Neuronal stem cell (in vitro differentiated cells): Measurements from ENCODE around the gene GRIFIN.
"Not testable (repeated sequence)": the region's sequence is repeated elsewhere in the genome, so short reads cannot be mapped to it uniquely, and the experiment has no call there.

ENCODE experiments used
- DNase-seq: peaks from one replicate; pipeline ENCODE4 v3.0.0-alpha.2; 2013; ENCODE audit warnings: low spot score
- H2AFZ ChIP-seq: one replicate; pipeline ENCODE4 v1.6.1; 2013; ENCODE audit warnings: mild to moderate bottlenecking, low read length, inconsistent platforms
- H2AK5ac ChIP-seq: 2 replicates; pipeline ENCODE4 v1.6.1; 2013; ENCODE audit warnings: low read depth, mild to moderate bottlenecking, inconsistent platforms, low read length, moderate library complexity, mixed read lengths
- H2BK120ac ChIP-seq: 2 replicates; pipeline ENCODE4 v1.6.1; 2013; ENCODE audit warnings: low read depth, mild to moderate bottlenecking, inconsistent platforms, low read length, moderate library complexity, mixed read lengths
- H2BK12ac ChIP-seq: one replicate; pipeline ENCODE4 v1.6.1; 2013; ENCODE audit warnings: low read length, inconsistent platforms
- H2BK15ac ChIP-seq: 2 replicates; pipeline ENCODE4 v1.6.1; 2013; ENCODE audit warnings: mild to moderate bottlenecking, low read length, inconsistent platforms, mixed read lengths
- H2BK5ac ChIP-seq: one replicate; pipeline ENCODE4 v1.6.1; 2013; ENCODE audit warnings: inconsistent platforms, mild to moderate bottlenecking, low read length, moderate library complexity
- H3K14ac ChIP-seq: one replicate; pipeline ENCODE4 v1.6.1; 2013; ENCODE audit warnings: low read length, inconsistent platforms
- H3K18ac ChIP-seq: 2 replicates; pipeline ENCODE4 v1.6.1; 2013; ENCODE audit warnings: low read length, inconsistent platforms
- H3K23ac ChIP-seq: 2 replicates; pipeline ENCODE4 v1.6.1; 2013; ENCODE audit warnings: low read depth, mild to moderate bottlenecking, mixed read lengths, low read length, inconsistent platforms; ENCODE audit not compliant: poor library complexity
- H3K27ac ChIP-seq: replicated peaks from 3 replicates; pipeline ENCODE4 v1.5.1; 2013; ENCODE audit warnings: low read length, inconsistent platforms
- H3K27me3 ChIP-seq, 3 experiments: 2 replicates each; pipeline ENCODE4 v1.6.1; 2013; ENCODE audit warnings: low read length in 3 of 3, mild to moderate bottlenecking in 2 of 3, inconsistent platforms in 1 of 3, low read depth in 1 of 3, mixed read lengths in 1 of 3, moderate library complexity in 1 of 3; ENCODE audit not compliant: control insufficient read depth in 3 of 3, insufficient read depth in 3 of 3
- H3K36me3 ChIP-seq, 2 donors: replicated peaks in 1 of 2; 2 replicates each; pipeline ENCODE4 v1.6.1; 2013; ENCODE audit warnings: low read length in 2 of 2; ENCODE audit not compliant: control insufficient read depth in 2 of 2, insufficient read depth in 2 of 2
- H3K4ac ChIP-seq: 2 replicates; pipeline ENCODE4 v1.6.1; 2013; ENCODE audit warnings: inconsistent platforms, mild to moderate bottlenecking, low read length, moderate library complexity
- H3K4me1 ChIP-seq, 2 donors: 1 replicate in 1 of 2; 2 replicates in 1 of 2; pipeline ENCODE4 v1.6.1; 2013; ENCODE audit warnings: low read length in 2 of 2, low read depth in 1 of 2; ENCODE audit not compliant: control insufficient read depth in 2 of 2, insufficient read depth in 1 of 2
- H3K4me2 ChIP-seq: one replicate; pipeline ENCODE4 v1.6.1; 2013; ENCODE audit warnings: mild to moderate bottlenecking, low read length, inconsistent platforms; ENCODE audit not compliant: insufficient read depth, poor library complexity, severe bottlenecking
- H3K4me3 ChIP-seq, 2 donors: 2 replicates each; pipeline ENCODE4 v1.5.1; 2013; ENCODE audit warnings: low read length in 2 of 2, mild to moderate bottlenecking in 2 of 2, inconsistent platforms in 1 of 2, moderate library complexity in 1 of 2
- H3K79me1 ChIP-seq: one replicate; pipeline ENCODE4 v1.6.1; 2013; ENCODE audit warnings: low read depth, mild to moderate bottlenecking, inconsistent platforms, low read length, moderate library complexity
- H3K9ac ChIP-seq: one replicate; pipeline ENCODE4 v1.6.1; 2013; ENCODE audit warnings: mild to moderate bottlenecking, low read depth, low read length, inconsistent platforms; ENCODE audit not compliant: poor library complexity
- H3K9me3 ChIP-seq, 2 donors: replicated peaks in 1 of 2; 2 replicates each; pipeline versions ENCODE3 to v1.6.1; 2013; ENCODE audit warnings: low read length in 2 of 2, mild to moderate bottlenecking in 2 of 2, inconsistent platforms in 1 of 2, low read depth in 1 of 2, mixed read lengths in 1 of 2, moderate library complexity in 1 of 2; ENCODE audit not compliant: control insufficient read depth in 2 of 2, insufficient read depth in 1 of 2
- H4K8ac ChIP-seq: one replicate; pipeline ENCODE4 v1.6.1; 2013; ENCODE audit warnings: low read depth, mild to moderate bottlenecking, inconsistent platforms, low read length, moderate library complexity
- H4K91ac ChIP-seq: one replicate; pipeline ENCODE4 v1.6.1; 2013; ENCODE audit warnings: low read length, low read depth, mild to moderate bottlenecking, inconsistent platforms; ENCODE audit not compliant: poor library complexity
- WGBS, 2 donors: extraction: QIAGEN DNeasy Blood & Tissue Kit; methylation state at CpG; one replicate each; pipeline ENCODE4 v1.1.7; 2013; ENCODE audit warnings: missing lambda C conversion rate in 2 of 2, mixed read lengths in 1 of 2; ENCODE audit not compliant: insufficient read length in 2 of 2, insufficient replicate concordance in 1 of 2; ENCODE audit errors: extremely low coverage in 2 of 2; 5-methylcytosine and 5-hydroxymethylcytosine counted together

The GRIFIN gene

GRCh38 chr7:2453849-2454248 is 22.3 kb downstream of the GRIFIN start:
- not testable (repeated sequence) for H3K14ac ChIP-seq, H2BK15ac ChIP-seq, H3K18ac ChIP-seq, H3K23ac ChIP-seq, H3K4ac ChIP-seq, H4K91ac ChIP-seq, H3K27ac ChIP-seq, DNase-seq, H3K79me1 ChIP-seq, H2BK120ac ChIP-seq, H2AFZ ChIP-seq, H2BK5ac ChIP-seq, H3K36me3 ChIP-seq, H3K27me3 ChIP-seq, H2AK5ac ChIP-seq, H3K9me3 ChIP-seq, H4K8ac ChIP-seq, H3K4me3 ChIP-seq, H3K9ac ChIP-seq, H3K4me2 ChIP-seq, H2BK12ac ChIP-seq
- WGBS, 2 donors, result no CpG with 5 or more reads among the region's 3 CpGs
- H3K4me1 ChIP-seq, result peaks cover 8 to 10% of the 10 kb centered on the region in 2 donors

- Histone ChIP-seq H3K18ac (no peak overlapping the region), H3K4me2 (no peak overlapping the region), H2BK15ac (no peak overlapping the region), H3K23ac (no peak overlapping the region), H3K36me3 (no peaks in the 10 kb centered on the region), H2BK12ac (no peak overlapping the region), H4K8ac (no peak overlapping the region), H2BK5ac (no peak overlapping the region), H2AK5ac (no peak overlapping the region), H3K79me1 (no peaks in the 10 kb centered on the region), H3K27me3 (no peaks in the 10 kb centered on the region), H2AFZ (no peak overlapping the region), H3K4ac (no peak overlapping the region), H4K91ac (no peak overlapping the region), H3K27ac (no peak overlapping the region), H2BK120ac (no peak overlapping the region), H3K9ac (no peak overlapping the region), H3K14ac (no peak overlapping the region), H3K4me1 (peaks cover 8 to 10% of the 10 kb centered on the region in 2 donors), H3K9me3 (no peaks in the 10 kb centered on the region), H3K4me3 (no peak overlapping the region)
- no peak for DNase-seq
- no CpG with 5 or more reads among the region's 8 CpGs for WGBS, 2 donors
Observed at GRCh38 chr7:2452643-2453270, 23.4 kb downstream of the GRIFIN start.

- H3K9me3 ChIP-seq, result no peaks in the 10 kb centered on the region
- no peak overlapping the region for H3K4me3 ChIP-seq
- H3K18ac ChIP-seq, result peak overlapping the region; percentile 86
- H2BK12ac ChIP-seq, result peak overlapping the region; percentile 77
- H3K4me1 ChIP-seq, result peaks cover 8 to 10% of the 10 kb centered on the region in 2 donors
- H4K8ac ChIP-seq, result no peak overlapping the region
- no peaks in the 10 kb centered on the region for H3K27me3 ChIP-seq
- no peak overlapping the region for H4K91ac ChIP-seq
- no peak overlapping the region for H3K14ac ChIP-seq
- no peak overlapping the region for H3K9ac ChIP-seq
- no CpG with 5 or more reads among the region's 16 CpGs for WGBS, 2 donors
- no peak overlapping the region for H3K27ac ChIP-seq
- no peak overlapping the region for H2BK120ac ChIP-seq
- peak overlapping the region; percentile 31 for H2BK15ac ChIP-seq
- no peak overlapping the region for H2AK5ac ChIP-seq
- no peaks in the 10 kb centered on the region for H3K36me3 ChIP-seq
- H2AFZ ChIP-seq, result peak overlapping the region; percentile 97
- H3K23ac ChIP-seq, result no peak overlapping the region
- H3K4ac ChIP-seq, result no peak overlapping the region
- DNase-seq, result no peak
- no peak overlapping the region for H2BK5ac ChIP-seq
- no peak overlapping the region for H3K4me2 ChIP-seq
- H3K79me1 ChIP-seq, result no peaks in the 10 kb centered on the region
Observed at GRCh38 chr7:2452074-2452507, 24.1 kb downstream of the GRIFIN start.

DNA sequence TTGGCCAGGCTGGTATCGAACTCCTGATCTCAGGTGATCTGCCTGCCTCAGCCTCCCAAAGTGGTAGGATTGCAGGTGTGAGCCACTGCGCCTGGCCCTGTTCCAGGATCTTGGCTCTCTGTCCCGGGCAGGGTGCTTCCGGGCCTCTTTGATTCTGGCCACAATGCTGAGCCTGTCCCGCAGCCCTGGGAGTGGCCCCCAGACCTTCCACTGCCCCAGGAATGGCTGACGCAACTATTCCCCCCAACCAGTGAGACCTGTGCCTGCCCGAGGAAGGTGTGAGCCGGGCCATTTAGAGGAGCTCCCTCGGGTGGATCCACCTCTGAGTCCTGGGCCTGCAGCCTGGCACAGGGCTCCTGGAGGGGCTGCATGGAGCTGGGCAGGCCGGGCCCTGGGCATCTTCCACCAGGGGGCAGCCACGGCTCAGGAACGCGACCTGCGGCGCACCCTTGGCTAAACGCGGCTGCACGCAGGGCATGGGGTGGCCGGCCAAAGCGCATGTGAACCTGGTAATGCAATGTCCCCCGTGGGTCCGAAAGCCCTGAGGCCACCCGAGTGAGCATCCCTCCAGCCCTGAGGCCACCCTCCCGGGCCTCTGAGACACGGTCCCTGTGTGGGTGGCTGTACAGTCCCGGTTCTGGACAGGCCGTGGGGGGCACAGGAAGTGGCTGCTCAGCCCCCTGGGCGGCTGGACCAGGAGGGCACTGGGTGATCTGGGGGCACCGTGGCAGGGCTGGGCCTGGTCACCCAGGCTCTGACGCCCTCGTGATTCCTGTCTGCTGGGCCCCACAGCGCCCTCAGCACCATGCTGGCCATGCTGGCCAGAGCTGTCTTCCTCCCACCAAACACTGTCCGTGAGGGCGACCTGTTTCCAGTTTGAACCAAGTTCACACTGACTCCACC is 24.8 kb downstream of the GRIFIN start:
- H4K8ac ChIP-seq, result no peak overlapping the region
- H2BK12ac ChIP-seq, result peak overlapping the region; percentile 77
- no peak overlapping the region for H3K4ac ChIP-seq
- no peaks in the 10 kb centered on the region for H3K27me3 ChIP-seq
- H3K14ac ChIP-seq, result no peak overlapping the region
- H3K79me1 ChIP-seq, result no peaks in the 10 kb centered on the region
- peak overlapping the region; percentile 70 for H3K23ac ChIP-seq
- peak overlapping the region; percentile 24 for H2BK5ac ChIP-seq
- H3K9ac ChIP-seq, result peak overlapping the region; percentile 21
- peak overlapping the region in 1 of 2 donors; percentile 26 for H3K4me3 ChIP-seq
- peak overlapping the region; percentile 87 for H3K18ac ChIP-seq
- WGBS, 2 donors, result no CpG with 5 or more reads among the region's 34 CpGs
- peak overlapping the region; percentile 31 for H2BK15ac ChIP-seq
- no peaks in the 10 kb centered on the region for H3K36me3 ChIP-seq
- peaks cover 10% of the 10 kb centered on the region in 2 donors for H3K4me1 ChIP-seq
- H2AK5ac ChIP-seq, result peak overlapping the region; percentile 75
- H3K9me3 ChIP-seq, result no peaks in the 10 kb centered on the region
- H4K91ac ChIP-seq, result no peak overlapping the region
- H3K27ac ChIP-seq, result no peak overlapping the region
- peak overlapping the region; percentile 97 for H2AFZ ChIP-seq
- no peak overlapping the region for H2BK120ac ChIP-seq
- peak overlapping the region; percentile 32 for H3K4me2 ChIP-seq
- DNase-seq, result peak; percentile 75
